B cell (primary cell): Measurements from ENCODE around the gene TOMM5. TPM values are rescaled to one million over a fixed set of nuclear protein-coding genes. Genes with fewer than 3 reads are reported as not detected.

Experiments
- ATAC-seq: fragments of 200-7000 bp; cut with Tn5 transposase; one replicate; pipeline ENCODE4 v1.10.0; 2021; ENCODE audit warnings: low read depth, mild to moderate bottlenecking, moderate number of reproducible peaks, moderate library complexity
- CTCF ChIA-PET: fragments of 350-600 bp; sonication (Branson Sonifier 250); formaldehyde crosslinking; loops from one replicate; lab custom pipeline; 2021; ENCODE audit warnings: antibody characterized with exemption, inconsistent platforms; lab: Charles Lee
- POLR2A ChIA-PET: fragments of 350-600 bp; sonication (Branson Sonifier 250); formaldehyde crosslinking; loops from one replicate; lab custom pipeline; 2021; ENCODE audit warnings: antibody characterized with exemption; lab: Charles Lee
- DNase-seq: peaks from one replicate; pipeline ENCODE4 v3.0.0; 2013
- H2AFZ ChIP-seq: 2 replicates; pipeline ENCODE4 v1.6.1; 2012; ENCODE audit warnings: mild to moderate bottlenecking, low read depth, low read length; ENCODE audit not compliant: insufficient read depth, poor library complexity, severe bottlenecking
- H3K27ac ChIP-seq, 2 donors: 1 replicate in 1 of 2; 2 replicates in 1 of 2; pipeline ENCODE4 v1.5.1; 2012 to 2013; ENCODE audit warnings: low read length in 2 of 2, mild to moderate bottlenecking in 2 of 2, moderate library complexity in 1 of 2
- H3K27me3 ChIP-seq, 4 experiments: fragments of 200-600 bp in 1 of 4; sonication (generic) in 1 of 4; replicated peaks in 1 of 4; 1 replicate in 2 of 4; 2 replicates in 2 of 4; pipeline versions ENCODE4 v1.6.1 to v1.7.0; 2013 to 2016; ENCODE audit warnings: low read length in 3 of 4, mild to moderate bottlenecking in 2 of 4, mixed read lengths in 1 of 4, moderate library complexity in 1 of 4; ENCODE audit not compliant: insufficient read depth in 4 of 4, control insufficient read depth in 3 of 4; ENCODE audit errors: control extremely low read depth in 1 of 4
- H3K36me3 ChIP-seq, 2 experiments: replicated peaks in 1 of 2; 1 replicate in 1 of 2; 2 replicates in 1 of 2; pipeline versions ENCODE4 v1.6.1 to v1.7.1; 2013; ENCODE audit warnings: low read length in 1 of 2; ENCODE audit not compliant: insufficient read depth in 2 of 2, control insufficient read depth in 1 of 2; ENCODE audit errors: control extremely low read depth in 1 of 2, extremely low read depth in 1 of 2
- H3K4me1 ChIP-seq, 2 donors: fragments of 200-600 bp in 1 of 2; sonication (generic) in 1 of 2; 1 replicate in 1 of 2; 2 replicates in 1 of 2; pipeline versions ENCODE4 v1.5.1 to v1.6.1; 2013 to 2017; ENCODE audit warnings: low read length in 2 of 2; ENCODE audit not compliant: control insufficient read depth in 2 of 2, insufficient read depth in 2 of 2
- H3K4me2 ChIP-seq: replicated peaks from 2 replicates; pipeline ENCODE3; 2012; ENCODE audit warnings: mild to moderate bottlenecking, low read depth, low read length; ENCODE audit not compliant: poor library complexity, severe bottlenecking
- H3K4me3 ChIP-seq, 5 experiments: fragments of 200-600 bp in 1 of 5; sonication (generic) in 1 of 5; 1 replicate in 3 of 5; 2 replicates in 2 of 5; pipeline versions ENCODE4 v1.5.1 to v1.7.0; 2011 to 2016; ENCODE audit warnings: low read length in 4 of 5, mild to moderate bottlenecking in 4 of 5, low read depth in 2 of 5, control low read depth in 1 of 5, moderate library complexity in 1 of 5; ENCODE audit not compliant: insufficient read depth in 1 of 5; ENCODE audit errors: control extremely low read depth in 1 of 5, extremely low read depth in 1 of 5
- H3K79me2 ChIP-seq: fragments of 200-600 bp; sonication (generic); one replicate; pipeline ENCODE4 v1.6.0; 2016; ENCODE audit warnings: low read length; ENCODE audit not compliant: control insufficient read depth, insufficient read depth
- H3K9ac ChIP-seq: fragments of 200-600 bp; sonication (generic); 2 replicates; pipeline ENCODE4 v1.6.1; 2017; ENCODE audit warnings: mild to moderate bottlenecking, low read length, moderate library complexity
- H3K9me3 ChIP-seq, 3 donors: one replicate each; pipeline versions ENCODE4 v1.6.1 to v1.7.1; 2013; ENCODE audit warnings: low read length in 2 of 3; ENCODE audit not compliant: control insufficient read depth in 2 of 3, insufficient read depth in 1 of 3; ENCODE audit errors: control extremely low read depth in 1 of 3
- H4K20me1 ChIP-seq: 2 replicates; pipeline ENCODE4 v1.6.0; 2012; ENCODE audit warnings: mild to moderate bottlenecking, low read length; ENCODE audit not compliant: insufficient read depth, control insufficient read depth, poor library complexity, severe bottlenecking
- H3K27ac Mint-ChIP-seq: one replicate; pipeline ENCODE4 v1.8.0; 2021; ENCODE audit warnings: mixed read lengths
- H3K27me3 Mint-ChIP-seq: one replicate; pipeline ENCODE4 v1.8.0; 2021; ENCODE audit warnings: mixed read lengths
- H3K4me1 Mint-ChIP-seq: one replicate; pipeline ENCODE4 v1.8.0; 2021; ENCODE audit warnings: mixed read lengths
- H3K4me3 Mint-ChIP-seq: one replicate; pipeline ENCODE4 v1.8.0; 2021; ENCODE audit warnings: mixed read lengths
- H3K9me3 Mint-ChIP-seq: one replicate; pipeline ENCODE4 v1.8.0; 2022; ENCODE audit warnings: mixed read lengths; ENCODE audit not compliant: insufficient read depth
- EZH2 ChIP-seq: IDR thresholded peaks from 2 replicates; pipeline ENCODE4 v1.6.1; 2012; ENCODE audit warnings: borderline replicate concordance, low read depth, mild to moderate bottlenecking, moderate library complexity, low read length; ENCODE audit not compliant: insufficient read depth, poor library complexity, severe bottlenecking
- WGBS: methylation state at CpG from one replicate; pipeline ENCODE4 v1.1.5; 2013; ENCODE audit warnings: missing lambda C conversion rate; ENCODE audit not compliant: insufficient coverage; 5-methylcytosine and 5-hydroxymethylcytosine counted together
- intact Hi-C: fragments of 100-400 bp; cut with micrococcal nuclease; formaldehyde crosslinking; loops from one replicate; pipeline ENCODE4 v1.10.0; 2022
- polyA plus RNA-seq: library from polyadenylated mRNA; depleted of rRNA; stranded (reverse); fragments of >200 nt; gene quantifications from 2 replicates; pipeline ENCODE4 v1.2.3, GENCODE V29; 2012
- total RNA-seq, 2 donors: library from RNA; stranded (reverse); fragments of 120-200 nt in 1 of 2; gene quantifications; 1 replicate in 1 of 2; 2 replicates in 1 of 2; pipeline versions ENCODE4 v1.2.3 to v1.2.4, GENCODE V29; 2013 to 2022
- TF ChIP-seq, protein P1 (sequence below): fragments of 200-600 bp; IDR thresholded peaks from one replicate; pipeline ENCODE4 v1.8.0; 2022; ENCODE audit warnings: antibody characterized with exemption, mild to moderate bottlenecking

TOMM5 gene
- total and polyA plus RNA-seq, 2 donors (not counting 1 experiment from before 2014, with no cell fraction given), result 33.9 to 44.4 TPM

DNA sequence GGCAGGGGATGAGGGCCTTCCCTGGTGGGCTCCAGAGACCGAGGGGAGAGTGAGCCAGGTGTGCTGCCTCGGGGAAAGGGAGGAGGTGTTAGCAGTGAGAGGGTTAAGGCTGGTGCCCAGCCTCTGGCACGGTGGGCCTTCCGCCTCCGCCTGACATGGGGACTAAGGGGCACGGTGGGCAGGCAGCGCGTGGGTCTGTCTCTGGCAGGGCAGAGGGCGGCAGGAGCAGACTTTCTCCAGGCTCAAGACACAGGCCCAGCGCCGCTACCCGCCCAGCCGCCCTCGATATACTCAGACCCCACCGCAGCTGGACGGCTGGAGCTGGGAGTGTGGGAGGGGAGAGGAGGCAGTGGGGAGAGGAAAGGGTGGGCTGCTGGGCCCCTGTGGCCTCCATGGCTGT, 43.4 kb upstream of the TOMM5 start:
- H3K9me3 ChIP-seq, result no peaks in the 10 kb centered on the region
- H3K4me1 ChIP-seq, result no peaks in the 10 kb centered on the region
- H4K20me1 ChIP-seq, result no peaks in the 10 kb centered on the region
- Mint-ChIP-seq H3K4me3 (no peak overlapping the region), H3K27me3 (peaks cover 8% of the 10 kb centered on the region), H3K9me3 (no peaks in the 10 kb centered on the region), H3K4me1 (no peaks in the 10 kb centered on the region), H3K27ac (no peak overlapping the region)
- ATAC-seq, result no peak
- H3K9ac ChIP-seq, result no peak overlapping the region
- peaks cover 0 to 3% (median 0%) of the 10 kb centered on the region in 4 experiments for H3K27me3 ChIP-seq
- H3K4me3 ChIP-seq, result no peak overlapping the region
- WGBS, result 93% methylated on average over 16 of the region's 16 CpGs
- intact Hi-C loops, result no loop called here
- DNase-seq, result no peak
- TF ChIP-seq, protein P1, sequence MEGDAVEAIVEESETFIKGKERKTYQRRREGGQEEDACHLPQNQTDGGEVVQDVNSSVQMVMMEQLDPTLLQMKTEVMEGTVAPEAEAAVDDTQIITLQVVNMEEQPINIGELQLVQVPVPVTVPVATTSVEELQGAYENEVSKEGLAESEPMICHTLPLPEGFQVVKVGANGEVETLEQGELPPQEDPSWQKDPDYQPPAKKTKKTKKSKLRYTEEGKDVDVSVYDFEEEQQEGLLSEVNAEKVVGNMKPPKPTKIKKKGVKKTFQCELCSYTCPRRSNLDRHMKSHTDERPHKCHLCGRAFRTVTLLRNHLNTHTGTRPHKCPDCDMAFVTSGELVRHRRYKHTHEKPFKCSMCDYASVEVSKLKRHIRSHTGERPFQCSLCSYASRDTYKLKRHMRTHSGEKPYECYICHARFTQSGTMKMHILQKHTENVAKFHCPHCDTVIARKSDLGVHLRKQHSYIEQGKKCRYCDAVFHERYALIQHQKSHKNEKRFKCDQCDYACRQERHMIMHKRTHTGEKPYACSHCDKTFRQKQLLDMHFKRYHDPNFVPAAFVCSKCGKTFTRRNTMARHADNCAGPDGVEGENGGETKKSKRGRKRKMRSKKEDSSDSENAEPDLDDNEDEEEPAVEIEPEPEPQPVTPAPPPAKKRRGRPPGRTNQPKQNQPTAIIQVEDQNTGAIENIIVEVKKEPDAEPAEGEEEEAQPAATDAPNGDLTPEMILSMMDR, result no peak
- TF ChIP-seq EZH2, result no peak
- CTCF ChIA-PET, result no interaction called here
- H3K36me3 ChIP-seq, result no peaks in the 10 kb centered on the region
- H3K27ac ChIP-seq, result no peak overlapping the region
- POLR2A ChIA-PET, result no interaction called here
- no peak overlapping the region for H3K4me2 ChIP-seq
- no peaks in the 10 kb centered on the region for H3K79me2 ChIP-seq
- H2AFZ ChIP-seq, result no peak overlapping the region

DNA sequence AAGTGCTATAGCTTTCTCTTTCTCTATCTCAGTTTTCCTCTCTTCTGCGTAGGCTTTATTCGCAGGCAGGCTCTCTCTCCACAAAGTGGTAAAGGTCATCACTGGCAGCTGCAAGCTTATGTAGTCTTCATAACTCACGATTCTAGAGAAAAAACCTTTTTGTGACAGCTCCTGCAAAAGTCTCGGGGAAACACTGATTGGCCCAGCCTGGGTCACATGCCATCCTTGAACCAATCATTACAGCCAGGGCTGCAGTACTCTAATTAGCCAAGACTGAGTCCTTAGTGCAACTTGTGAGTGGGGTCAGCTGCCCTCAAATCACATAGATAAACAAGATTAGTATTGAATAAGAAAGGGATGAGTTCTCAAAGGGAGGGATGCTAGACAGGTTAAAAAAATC, 40.1 kb upstream of the TOMM5 start:
- ChIA-PET CTCF (no interaction called here), POLR2A (no interaction called here)
- no peak overlapping the region for H2AFZ ChIP-seq
- DNase-seq, result no peak
- H3K27me3 Mint-ChIP-seq, result peaks cover 8% of the 10 kb centered on the region
- no peaks in the 10 kb centered on the region for H3K4me1 Mint-ChIP-seq
- ATAC-seq, result no peak
- H3K27ac ChIP-seq, result no peak overlapping the region
- no peak overlapping the region for H3K4me3 Mint-ChIP-seq
- no peak overlapping the region for H3K27ac Mint-ChIP-seq
- no peak overlapping the region for H3K4me3 ChIP-seq
- no peaks in the 10 kb centered on the region for H3K9me3 Mint-ChIP-seq
- no peaks in the 10 kb centered on the region for H3K36me3 ChIP-seq
- intact Hi-C loops, result no loop called here
- no peak overlapping the region for H3K9ac ChIP-seq
- WGBS, result 86% methylated on average over 4 of the region's 4 CpGs
- H3K4me1 ChIP-seq, result no peaks in the 10 kb centered on the region
- TF ChIP-seq EZH2, result no peak
- TF ChIP-seq, protein P1, result no peak
- H3K9me3 ChIP-seq, result no peaks in the 10 kb centered on the region
- H3K79me2 ChIP-seq, result no peaks in the 10 kb centered on the region
- H4K20me1 ChIP-seq, result no peaks in the 10 kb centered on the region
- H3K27me3 ChIP-seq, result no peaks in the 10 kb centered on the region
- H3K4me2 ChIP-seq, result no peak overlapping the region
